ENCODE results near the gene DCAF6.

Gene DCAF6

GRCh38 chr1:167966050-167966449 is 29.6 kb downstream of the DCAF6 start:
- DNase-seq = no peak

GRCh38 chr1:167968569-167968968 is 32.1 kb downstream of the DCAF6 start:
- DNase-seq = no peak

DNA sequence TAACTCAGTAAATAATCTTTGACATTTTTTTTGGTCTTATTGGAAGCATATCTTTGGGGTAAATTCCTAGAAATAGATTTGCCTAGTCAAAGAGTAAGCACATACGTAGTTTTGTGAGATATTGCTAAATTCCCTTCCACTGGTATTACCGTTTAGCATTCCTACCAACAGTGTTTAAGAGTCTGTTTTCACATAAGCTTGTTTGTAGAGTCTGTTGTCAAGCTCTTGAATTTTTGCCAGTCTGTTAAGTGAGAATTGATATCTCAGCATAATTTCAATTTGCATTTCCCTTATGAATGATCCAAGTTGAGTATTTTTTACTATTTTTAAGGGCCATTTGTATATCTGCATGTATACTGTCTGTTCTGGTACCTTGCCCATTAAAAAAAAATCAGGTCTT is 37.3 kb downstream of the DCAF6 start:
- DNase-seq = no peak

GRCh38 chr1:167974698-167975097 is 38.2 kb downstream of the DCAF6 start:
- no peak for DNase-seq

- no peak for DNase-seq
These were observed 40.8 kb downstream of the DCAF6 start for GRCh38 chr1:167977245-167977644.

DNA sequence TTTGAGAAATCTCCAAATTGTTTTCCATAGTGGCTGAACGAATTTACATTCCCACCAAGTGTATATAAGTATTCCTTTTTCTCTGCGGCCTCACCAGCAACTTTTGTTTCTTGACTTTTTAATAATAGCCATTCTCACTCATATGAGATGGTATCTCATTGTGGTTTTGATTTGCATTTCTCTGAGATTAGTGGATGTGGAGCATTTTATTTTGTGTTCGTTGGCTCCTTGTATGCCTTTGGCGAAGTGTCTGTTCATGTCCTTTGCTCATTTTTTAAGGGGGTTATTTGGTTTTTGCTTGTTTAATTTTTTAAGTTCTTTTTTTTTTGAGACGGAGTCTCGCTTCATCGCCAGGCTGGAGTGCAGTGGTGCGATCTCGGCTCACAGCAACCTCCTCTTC is 45.5 kb downstream of the DCAF6 start:
- DNase-seq = no peak

GRCh38 chr1:167983797-167984420 is 47.4 kb downstream of the DCAF6 start:
- DNase-seq = no peak

DNA sequence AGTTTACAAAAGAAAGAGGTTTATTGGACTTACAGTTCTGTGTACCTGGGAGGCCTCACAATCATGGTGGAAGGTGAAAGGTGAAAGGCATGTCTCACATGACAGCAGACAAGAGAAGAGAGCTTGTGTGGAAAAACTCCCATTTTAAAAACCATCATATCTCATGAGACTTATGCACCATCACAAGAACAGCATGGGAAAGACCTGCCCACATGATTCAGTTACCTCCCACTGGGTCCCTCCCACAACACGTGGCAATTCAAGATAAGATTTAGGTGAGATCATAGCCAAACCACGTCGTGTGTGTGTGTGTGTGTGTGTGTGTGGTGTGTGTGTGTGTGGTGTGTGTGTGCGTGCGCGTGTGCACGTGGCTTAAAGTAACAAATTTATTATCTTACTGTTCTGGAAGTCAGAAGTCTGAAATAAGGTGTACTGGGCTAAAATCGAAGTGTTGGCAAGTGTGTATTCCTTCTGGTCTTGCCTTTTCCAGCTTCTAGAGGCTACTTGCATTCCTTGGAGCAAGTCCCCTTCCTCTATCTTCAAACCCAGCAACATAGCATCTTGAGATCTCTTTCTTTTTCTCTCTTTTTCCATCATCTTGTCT is 48.5 kb downstream of the DCAF6 start:
- DNase-seq = no peak

DNA sequence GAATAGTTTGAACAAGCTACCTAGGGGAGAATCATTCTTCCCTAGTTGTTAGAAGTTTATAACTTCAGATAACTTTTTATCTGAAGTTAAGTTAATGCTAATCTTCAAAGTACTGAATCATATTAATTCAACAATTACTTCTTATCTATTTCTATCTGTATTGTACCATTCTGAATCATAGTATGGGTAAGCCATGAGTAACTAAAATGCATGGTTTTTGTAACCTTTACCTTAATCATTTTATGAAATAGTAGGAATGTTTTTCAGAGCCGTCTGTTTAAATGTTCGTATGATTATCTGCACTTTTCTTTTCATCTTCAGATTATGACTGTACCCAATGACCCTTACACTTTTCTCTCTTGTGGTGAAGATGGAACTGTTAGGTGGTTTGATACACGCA is 50.7 kb downstream of the DCAF6 start:
- DNase-seq = no peak

DNA sequence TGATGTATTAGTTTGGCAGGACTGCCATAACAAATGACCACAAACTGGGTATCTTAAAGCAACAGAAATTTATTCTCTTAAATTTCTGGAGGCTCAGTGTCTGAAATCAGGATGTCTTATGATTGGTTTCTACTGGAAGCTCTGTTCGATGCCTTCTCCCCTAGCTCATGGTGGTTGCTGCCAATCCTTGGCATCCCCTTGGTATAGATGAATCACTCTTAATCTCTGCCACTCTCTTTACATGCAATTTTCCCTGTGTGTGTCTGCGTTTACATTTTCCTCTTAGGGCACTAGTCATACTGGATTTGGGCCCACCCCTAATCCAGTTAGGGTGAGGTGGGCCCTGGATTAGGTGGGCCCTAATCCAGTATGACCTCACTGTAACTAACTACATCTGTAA is 55.1 kb downstream of the DCAF6 start:
- no peak for DNase-seq

DNA sequence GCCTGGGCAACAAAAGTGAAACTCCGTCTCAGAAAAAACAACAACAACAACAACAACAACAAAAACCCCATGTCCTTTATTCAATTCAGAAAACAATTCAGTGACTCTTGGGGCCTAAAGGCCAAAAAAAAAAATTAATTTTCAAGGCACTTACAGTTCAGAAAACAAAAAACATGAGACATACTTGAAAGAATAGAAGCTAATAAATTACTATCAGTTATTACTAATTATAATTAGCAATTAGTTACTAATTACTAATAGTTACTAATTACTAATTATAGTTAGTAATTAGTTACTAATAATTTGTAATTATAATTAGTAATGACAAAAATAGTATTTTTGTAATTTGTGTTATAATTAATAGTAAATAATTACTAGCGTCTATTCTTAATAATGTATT is 57.2 kb downstream of the DCAF6 start:
- DNase-seq = no peak

DNA sequence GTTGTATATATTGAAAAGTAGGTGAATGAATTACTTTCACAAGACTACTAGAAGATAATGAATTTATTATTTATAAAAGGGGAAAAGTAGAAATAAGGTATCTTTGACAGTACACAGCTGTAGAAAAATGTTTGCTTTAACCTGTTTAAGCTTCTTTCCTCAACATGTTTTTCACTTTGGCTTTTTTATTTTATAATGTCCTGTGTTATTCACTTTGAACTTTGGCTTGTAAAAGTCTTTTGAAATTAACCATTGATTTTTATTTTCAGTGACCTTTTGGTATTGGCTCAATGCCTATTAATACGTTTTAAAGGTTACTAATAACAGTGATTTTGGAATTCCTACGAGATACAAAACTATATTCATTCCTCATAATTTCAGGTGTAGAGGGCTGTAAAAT is 58.1 kb downstream of the DCAF6 start:
- no peak for DNase-seq

DNA sequence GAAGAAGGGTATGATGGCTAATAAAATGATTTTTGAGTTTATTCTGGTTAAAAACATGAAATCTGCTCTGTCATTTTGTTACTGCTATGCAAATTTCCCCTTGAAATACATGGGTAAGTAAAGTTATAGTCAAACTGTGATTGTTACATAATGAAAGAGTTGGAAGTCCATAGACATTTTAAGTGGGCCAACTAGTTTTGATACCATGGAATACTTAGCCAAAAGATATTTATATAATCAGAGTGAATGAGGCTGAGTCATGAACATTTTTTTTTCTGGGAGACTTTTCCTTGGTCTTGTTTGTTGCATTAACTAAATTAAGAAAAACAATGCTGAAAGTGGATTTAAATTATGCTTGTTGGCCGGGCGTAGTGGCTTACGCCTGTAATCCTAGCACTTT is 58.6 kb downstream of the DCAF6 start:
- DNase-seq = no peak

GRCh38 chr1:167996266-167996665 is 59.8 kb downstream of the DCAF6 start:
- DNase-seq = no peak

DNA sequence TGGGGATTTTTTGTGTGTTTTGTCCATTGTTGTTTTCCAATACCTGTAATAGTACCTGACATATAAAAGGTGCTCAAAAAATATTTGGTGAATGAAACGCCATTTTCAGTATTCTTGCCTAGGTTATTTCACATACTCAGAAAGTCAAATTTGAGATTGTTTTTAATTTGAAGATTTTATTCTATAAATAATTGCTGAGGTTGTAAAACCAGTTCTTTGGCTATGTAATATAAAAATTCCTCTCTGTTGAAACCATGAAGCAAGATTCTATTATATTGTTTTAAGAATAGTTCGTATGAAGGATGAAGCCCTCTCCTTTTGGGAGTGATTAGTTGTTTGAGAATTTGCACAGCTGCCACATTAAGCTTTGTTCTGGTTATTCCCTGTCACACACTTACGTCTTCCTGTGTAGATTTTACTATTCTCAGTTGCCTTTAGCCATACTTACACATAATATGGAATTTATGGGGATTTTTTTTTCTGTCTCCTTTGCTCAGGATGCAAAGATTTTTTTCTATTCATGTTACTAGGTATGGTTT is 60.6 kb downstream of the DCAF6 start:
- DNase-seq = no peak

- DNase-seq = no peak
These were observed 63.4 kb downstream of the DCAF6 start for GRCh38 chr1:167999877-168000276.

- no peak for DNase-seq
These were observed 64.2 kb downstream of the DCAF6 start for GRCh38 chr1:168000656-168001055.

- no peak for DNase-seq
These were observed 64.7 kb downstream of the DCAF6 start for GRCh38 chr1:168001213-168001612.

GRCh38 chr1:168004531-168004930 is 68.0 kb downstream of the DCAF6 start:
- no peak for DNase-seq

GRCh38 chr1:168005529-168005928 is 69.0 kb downstream of the DCAF6 start:
- no peak for DNase-seq

- DNase-seq = no peak
These were observed 71.2 kb downstream of the DCAF6 start for GRCh38 chr1:168007691-168008090.

GRCh38 chr1:168008595-168008994 is 72.1 kb downstream of the DCAF6 start:
- DNase-seq = no peak

DNA sequence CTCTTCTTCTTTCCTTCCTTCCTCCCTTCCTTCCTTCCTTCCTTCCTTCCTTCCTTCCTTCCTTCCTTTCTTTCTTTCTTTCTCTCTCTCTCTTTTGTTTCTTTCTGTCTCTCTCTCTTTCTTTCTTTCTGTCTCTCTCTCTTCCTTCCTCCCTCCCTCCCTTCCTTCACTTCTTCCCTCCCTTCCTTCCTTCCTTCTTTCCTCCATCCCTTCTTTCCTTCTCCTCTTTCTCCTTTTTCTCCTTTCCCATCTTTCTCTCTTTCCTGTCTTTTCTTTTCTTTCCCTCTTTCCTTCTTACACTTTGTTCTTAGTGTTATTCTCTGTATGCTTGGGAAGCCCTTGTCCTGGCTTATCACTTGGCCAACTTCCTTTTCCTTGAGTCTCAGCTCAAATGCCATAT is 72.8 kb downstream of the DCAF6 start:
- no peak for DNase-seq

DNA sequence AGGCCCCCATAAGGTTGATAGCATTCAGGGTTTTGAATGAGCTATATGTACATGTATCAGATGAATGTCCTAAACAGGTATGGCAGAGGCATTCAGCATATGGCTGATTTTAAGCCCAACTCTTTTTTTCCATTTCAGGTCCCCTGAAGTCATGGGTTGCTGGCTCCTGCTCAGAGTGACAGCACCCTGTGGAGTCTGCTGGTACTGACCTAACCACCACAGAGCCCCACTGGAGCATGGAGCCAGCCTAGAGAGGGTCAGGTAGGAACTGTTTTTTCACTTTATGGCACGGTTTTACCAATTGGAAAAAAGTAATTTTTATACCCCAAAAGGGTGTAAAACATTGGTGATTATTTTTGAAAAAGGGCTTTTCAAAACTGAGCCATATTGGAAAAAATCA is 82.9 kb downstream of the DCAF6 start:
- DNase-seq = no peak

- DNase-seq = no peak
These were observed 94.7 kb downstream of the DCAF6 start for GRCh38 chr1:168031198-168031597.

Measured in CD4-positive, alpha-beta T cell treated with Interleukin-6 for 4 hours (primary cell).